ENCODE data around the gene SDCCAG8. TPM values are rescaled to one million over a fixed set of nuclear protein-coding genes. Genes with fewer than 3 reads are reported as not detected.

SDCCAG8 gene
- total RNA-seq, 1 donor from 2014 or later, result 26.7 TPM

DNA sequence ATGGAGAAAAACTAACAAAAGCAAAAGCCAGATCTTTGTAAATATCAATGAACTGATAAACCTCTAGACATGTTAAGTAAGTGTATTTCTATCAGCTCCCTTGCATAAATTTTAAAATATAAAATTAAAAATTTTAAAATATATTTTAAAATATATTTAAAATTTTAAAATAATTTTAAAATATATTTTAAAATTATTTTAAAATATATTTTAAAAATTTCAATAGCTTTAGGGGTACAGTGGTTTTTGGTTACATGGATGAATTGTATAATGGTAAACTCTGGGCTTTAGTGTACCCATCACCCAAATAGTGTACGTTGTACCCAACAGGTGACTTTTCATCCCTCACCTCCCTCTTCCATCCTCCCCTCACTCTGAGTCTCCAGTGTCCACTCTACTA is 279.2 kb downstream of the SDCCAG8 start:
- Mint-ChIP-seq H3K36me3 (ENCODE audit: unreplicated experiment) (peaks cover 37% of the 10 kb centered on the region), H3K9me3 (ENCODE audit: unreplicated experiment) (peaks cover 5% of the 10 kb centered on the region), H3K4me3 (ENCODE audit: unreplicated experiment) (no peak overlapping the region), H3K4me1 (ENCODE audit: unreplicated experiment) (no peaks in the 10 kb centered on the region), H3K27ac (ENCODE audit: unreplicated experiment) (no peak overlapping the region), H3K27me3 (ENCODE audit: unreplicated experiment) (no peaks in the 10 kb centered on the region)
- DNase-seq (ENCODE audit: extremely low spot score, unreplicated experiment), result no peak
- TF ChIP-seq, protein P1, sequence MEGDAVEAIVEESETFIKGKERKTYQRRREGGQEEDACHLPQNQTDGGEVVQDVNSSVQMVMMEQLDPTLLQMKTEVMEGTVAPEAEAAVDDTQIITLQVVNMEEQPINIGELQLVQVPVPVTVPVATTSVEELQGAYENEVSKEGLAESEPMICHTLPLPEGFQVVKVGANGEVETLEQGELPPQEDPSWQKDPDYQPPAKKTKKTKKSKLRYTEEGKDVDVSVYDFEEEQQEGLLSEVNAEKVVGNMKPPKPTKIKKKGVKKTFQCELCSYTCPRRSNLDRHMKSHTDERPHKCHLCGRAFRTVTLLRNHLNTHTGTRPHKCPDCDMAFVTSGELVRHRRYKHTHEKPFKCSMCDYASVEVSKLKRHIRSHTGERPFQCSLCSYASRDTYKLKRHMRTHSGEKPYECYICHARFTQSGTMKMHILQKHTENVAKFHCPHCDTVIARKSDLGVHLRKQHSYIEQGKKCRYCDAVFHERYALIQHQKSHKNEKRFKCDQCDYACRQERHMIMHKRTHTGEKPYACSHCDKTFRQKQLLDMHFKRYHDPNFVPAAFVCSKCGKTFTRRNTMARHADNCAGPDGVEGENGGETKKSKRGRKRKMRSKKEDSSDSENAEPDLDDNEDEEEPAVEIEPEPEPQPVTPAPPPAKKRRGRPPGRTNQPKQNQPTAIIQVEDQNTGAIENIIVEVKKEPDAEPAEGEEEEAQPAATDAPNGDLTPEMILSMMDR (IDR thresholded peaks at IDR 0.05), result no peak

DNA sequence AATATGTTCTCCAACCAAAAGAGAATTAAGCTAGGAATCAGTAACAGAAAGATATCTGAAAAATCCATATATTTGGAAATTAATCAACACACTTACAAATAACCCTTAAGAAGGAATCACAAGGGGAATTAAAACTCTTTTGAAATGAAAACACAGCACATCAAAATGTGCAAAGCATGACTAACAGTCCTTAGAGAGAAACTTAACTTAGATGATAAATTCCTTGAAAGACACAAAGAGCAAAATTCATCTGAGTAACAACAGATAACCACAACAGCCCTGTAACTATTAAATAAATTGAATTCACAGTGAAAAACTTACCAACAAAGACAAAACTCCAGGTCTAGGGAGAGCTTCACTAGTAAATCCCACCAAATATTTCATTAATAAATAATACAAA is 283.8 kb downstream of the SDCCAG8 start:
- TF ChIP-seq, protein P1 (IDR thresholded peaks at IDR 0.05), result no peak
- peaks cover 48% of the 10 kb centered on the region for H3K36me3 Mint-ChIP-seq (ENCODE audit: unreplicated experiment)
- no peak for DNase-seq (ENCODE audit: extremely low spot score, unreplicated experiment)
- H3K9me3 Mint-ChIP-seq (ENCODE audit: unreplicated experiment), result no peaks in the 10 kb centered on the region
- no peaks in the 10 kb centered on the region for H3K27me3 Mint-ChIP-seq (ENCODE audit: unreplicated experiment)
- H3K4me1 Mint-ChIP-seq (ENCODE audit: unreplicated experiment), result peaks cover 1% of the 10 kb centered on the region
- no peak overlapping the region for H3K4me3 Mint-ChIP-seq (ENCODE audit: unreplicated experiment)
- no peak overlapping the region for H3K27ac Mint-ChIP-seq (ENCODE audit: unreplicated experiment)

DNA sequence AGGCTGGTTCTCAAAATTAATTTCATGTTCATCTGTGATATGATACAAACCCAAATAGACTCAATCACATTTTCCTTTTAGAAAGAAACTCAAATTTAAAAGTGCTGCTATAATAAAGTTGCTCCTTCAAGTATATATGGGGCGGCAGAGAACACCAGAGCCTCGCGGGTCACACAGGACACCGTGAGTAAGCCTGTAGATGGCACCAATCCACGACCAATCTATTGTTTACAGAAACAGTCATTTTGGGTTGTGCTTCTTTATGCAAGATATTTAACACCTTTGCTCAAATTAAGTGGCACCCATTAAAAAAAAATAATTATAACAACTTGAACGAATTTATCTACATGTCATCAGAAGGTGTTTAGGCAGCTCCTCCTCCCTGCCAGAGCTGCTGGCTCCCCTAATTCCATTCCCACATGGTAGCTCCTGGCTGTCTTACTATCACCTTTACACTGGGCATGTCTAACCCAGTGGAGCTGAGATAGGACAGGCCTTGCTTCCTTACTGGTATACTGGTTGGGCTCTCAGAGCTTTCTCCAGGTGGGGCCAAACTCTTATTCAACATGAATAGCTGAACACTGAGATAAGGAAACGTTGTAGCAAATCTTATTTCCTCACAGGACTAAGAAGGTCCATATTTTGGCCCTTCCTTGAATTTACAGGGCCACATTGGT is 287.0 kb downstream of the SDCCAG8 start:
- peaks cover 1% of the 10 kb centered on the region for H3K4me1 Mint-ChIP-seq (ENCODE audit: unreplicated experiment)
- DNase-seq (ENCODE audit: extremely low spot score, unreplicated experiment), result no peak
- no peaks in the 10 kb centered on the region for H3K27me3 Mint-ChIP-seq (ENCODE audit: unreplicated experiment)
- peaks cover 37% of the 10 kb centered on the region for H3K36me3 Mint-ChIP-seq (ENCODE audit: unreplicated experiment)
- TF ChIP-seq, protein P1 (IDR thresholded peaks at IDR 0.05), result no peak
- H3K4me3 Mint-ChIP-seq (ENCODE audit: unreplicated experiment), result no peak overlapping the region
- no peaks in the 10 kb centered on the region for H3K9me3 Mint-ChIP-seq (ENCODE audit: unreplicated experiment)
- no peak overlapping the region for H3K27ac Mint-ChIP-seq (ENCODE audit: unreplicated experiment)

DNA sequence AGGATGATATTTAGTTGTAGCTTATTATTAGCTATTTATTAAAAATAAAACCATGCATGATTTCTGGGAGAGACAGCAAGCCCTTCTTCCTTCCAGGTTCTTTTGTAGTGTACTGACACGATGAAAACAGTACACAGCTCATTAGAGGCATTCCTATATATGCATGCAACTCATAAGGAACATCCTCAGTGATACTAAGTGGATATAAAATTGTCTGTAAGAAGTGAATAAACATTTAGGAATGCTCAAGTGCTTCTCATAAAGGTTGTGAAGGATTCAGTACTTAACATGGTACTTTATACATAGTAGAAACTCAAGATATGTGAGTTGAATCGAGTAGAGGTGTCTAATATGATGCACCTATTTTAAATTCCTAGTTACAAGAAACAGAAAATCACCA is 287.7 kb downstream of the SDCCAG8 start:
- TF ChIP-seq, protein P1 (IDR thresholded peaks at IDR 0.05), result no peak
- H3K4me3 Mint-ChIP-seq (ENCODE audit: unreplicated experiment), result no peak overlapping the region
- H3K27ac Mint-ChIP-seq (ENCODE audit: unreplicated experiment), result no peak overlapping the region
- H3K4me1 Mint-ChIP-seq (ENCODE audit: unreplicated experiment), result peaks cover 1% of the 10 kb centered on the region
- no peaks in the 10 kb centered on the region for H3K9me3 Mint-ChIP-seq (ENCODE audit: unreplicated experiment)
- DNase-seq (ENCODE audit: extremely low spot score, unreplicated experiment), result no peak
- H3K27me3 Mint-ChIP-seq (ENCODE audit: unreplicated experiment), result no peaks in the 10 kb centered on the region
- H3K36me3 Mint-ChIP-seq (ENCODE audit: unreplicated experiment), result peaks cover 36% of the 10 kb centered on the region

DNA sequence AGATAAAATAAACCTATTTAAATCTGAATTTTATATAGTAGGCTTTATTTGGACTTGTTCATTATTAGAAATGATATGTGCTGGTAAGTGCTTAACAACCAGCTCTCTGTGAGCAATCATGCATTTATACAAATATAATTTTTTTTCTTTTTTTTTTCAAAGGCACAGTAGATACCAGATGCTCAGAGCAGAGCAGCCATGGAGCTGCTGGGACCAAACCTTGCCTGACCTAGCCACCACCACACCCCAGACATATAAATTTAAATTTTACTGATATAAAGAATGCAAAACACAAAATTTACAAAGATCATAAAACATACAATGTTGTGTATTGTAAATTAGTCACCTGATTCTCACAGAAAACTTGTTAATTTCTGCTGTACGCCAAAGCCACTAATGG is 290.6 kb downstream of the SDCCAG8 start:
- peaks cover 38% of the 10 kb centered on the region for H3K36me3 Mint-ChIP-seq (ENCODE audit: unreplicated experiment)
- H3K4me1 Mint-ChIP-seq (ENCODE audit: unreplicated experiment), result peaks cover 18% of the 10 kb centered on the region
- H3K27ac Mint-ChIP-seq (ENCODE audit: unreplicated experiment), result no peak overlapping the region
- no peak for DNase-seq (ENCODE audit: extremely low spot score, unreplicated experiment)
- no peaks in the 10 kb centered on the region for H3K9me3 Mint-ChIP-seq (ENCODE audit: unreplicated experiment)
- H3K27me3 Mint-ChIP-seq (ENCODE audit: unreplicated experiment), result no peaks in the 10 kb centered on the region
- H3K4me3 Mint-ChIP-seq (ENCODE audit: unreplicated experiment), result no peak overlapping the region
- TF ChIP-seq, protein P1 (IDR thresholded peaks at IDR 0.05), result no peak
